Lower leg skin (tissue), 3 donors: ENCODE measurements around the gene HLA-B.

Source experiments
- CTCF ChIP-seq, 3 donors: fragments of 450-650 bp; IDR thresholded peaks; one replicate each; pipeline ENCODE4 v1.5.1; 2016; ENCODE audit warnings: antibody characterized with exemption in 3 of 3, mild to moderate bottlenecking in 3 of 3, moderate library complexity in 2 of 3
- POLR2A ChIP-seq, 2 donors: fragments of 450-650 bp; IDR thresholded peaks; one replicate each; pipeline ENCODE4 v1.6.1; 2016 to 2017; ENCODE audit warnings: antibody characterized with exemption in 2 of 2, mild to moderate bottlenecking in 1 of 2, moderate library complexity in 1 of 2

DNA sequence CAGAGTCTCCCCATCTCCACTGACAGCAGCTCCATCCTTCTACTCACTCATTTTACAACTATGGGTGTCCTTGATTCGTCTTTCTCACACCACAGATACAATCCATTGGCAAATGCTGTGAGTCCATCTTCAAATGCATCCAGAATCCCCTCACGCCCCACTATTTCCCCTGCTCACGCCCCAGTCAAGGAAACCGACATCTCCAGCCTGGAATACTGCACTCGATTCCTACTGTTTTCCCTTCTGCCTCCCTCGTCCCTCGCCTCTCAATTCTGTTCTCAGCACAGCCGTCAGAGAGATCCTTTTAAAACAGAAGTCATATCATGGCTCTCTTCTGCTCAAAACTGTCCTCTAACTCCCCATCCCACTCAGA lies 4.7 kb downstream of the HLA-B start:
- TF ChIP-seq POLR2A (IDR thresholded peaks at IDR 0.05), result no peak
- no peak for TF ChIP-seq CTCF (IDR thresholded peaks at IDR 0.05)
